MM.1S (cell line): Measurements from ENCODE around the gene PRSS8.

Experiments used
- CTCF ChIP-seq: fragments of 300-600 bp; sonication (generic); IDR thresholded peaks from 2 replicates; pipeline ENCODE4 v1.5.1; 2016; ENCODE audit warnings: antibody characterized with exemption, low read length, mixed read lengths
- EZH2 ChIP-seq: fragments of 300-600 bp; sonication (generic); optimal IDR thresholded peaks from 2 replicates; pipeline ENCODE3; 2017; ENCODE audit warnings: low read depth, mild to moderate bottlenecking, antibody characterized with exemption, low read length, mixed read lengths
- EZH2phosphoT487 ChIP-seq: fragments of 300-600 bp; sonication (generic); IDR thresholded peaks from 2 replicates; pipeline ENCODE4 v1.6.1; 2018; ENCODE audit warnings: antibody characterized with exemption, low read length

DNA sequence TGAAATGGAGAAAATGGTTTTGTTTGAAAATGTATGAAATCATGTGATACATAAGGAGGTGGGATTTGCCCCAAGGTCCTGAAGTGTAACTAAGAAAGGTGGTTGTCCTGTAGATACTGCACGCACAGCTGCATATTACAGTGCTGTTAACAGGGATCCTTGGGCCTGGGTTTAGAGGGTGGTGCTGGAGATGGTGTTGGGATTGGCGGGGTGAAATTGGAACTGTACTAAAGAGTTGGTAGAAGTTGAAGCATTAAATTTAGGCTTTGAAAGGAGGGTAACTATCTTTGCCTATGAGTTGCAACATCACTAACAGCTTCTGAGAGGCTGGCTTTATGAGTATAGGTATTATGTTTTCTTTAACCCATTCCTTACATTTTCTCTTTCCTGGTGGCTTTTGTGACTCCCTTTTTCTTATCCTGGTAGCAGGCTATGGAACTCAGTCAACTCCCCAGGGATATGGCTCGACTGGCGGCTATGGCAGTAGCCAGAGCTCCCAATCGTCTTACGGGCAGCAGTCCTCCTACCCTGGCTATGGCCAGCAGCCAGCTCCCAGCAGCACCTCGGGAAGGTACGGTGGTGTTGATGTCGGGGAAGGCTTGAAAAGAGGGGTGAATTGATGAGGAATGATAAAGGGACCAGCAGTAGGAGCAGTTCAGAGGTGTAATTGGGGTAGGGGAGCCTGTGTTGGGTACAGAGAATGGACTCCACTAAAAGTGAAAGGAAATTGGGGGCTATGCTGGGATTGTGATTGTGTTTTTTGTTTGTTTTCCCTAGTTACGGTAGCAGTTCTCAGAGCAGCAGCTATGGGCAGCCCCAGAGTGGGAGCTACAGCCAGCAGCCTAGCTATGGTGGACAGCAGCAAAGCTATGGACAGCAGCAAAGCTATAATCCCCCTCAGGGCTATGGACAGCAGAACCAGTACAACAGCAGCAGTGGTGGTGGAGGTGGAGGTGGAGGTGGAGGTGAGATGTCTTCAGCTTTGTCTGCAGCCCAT lies 48.2 kb upstream of the PRSS8 start:
- TF ChIP-seq CTCF (no peak), EZH2 (no peak), EZH2phosphoT487 (no peak)
